H1 (cell line): ENCODE results near the gene RAB9B. TPM values are rescaled to one million over a fixed set of nuclear protein-coding genes. Genes with fewer than 3 reads are reported as not detected.

ENCODE experiments used
- CHD7 ChIP-seq: fragments of 300-600 bp; sonication (generic); IDR thresholded peaks from 2 replicates; pipeline ENCODE4 v1.7.1; 2012; ENCODE audit warnings: low read length, moderate library complexity, mild to moderate bottlenecking, inconsistent platforms; ENCODE audit not compliant: insufficient replicate concordance
- CTCF ChIP-seq, 3 experiments: IDR thresholded peaks; 1 replicate in 2 of 3; 2 replicates in 1 of 3; pipeline versions ENCODE4 v1.5.1 to v1.6.1; 2011; ENCODE audit warnings: low read length in 3 of 3, mild to moderate bottlenecking in 3 of 3, inconsistent platforms in 2 of 3, low read depth in 1 of 3, moderate library complexity in 1 of 3; ENCODE audit not compliant: insufficient read depth in 1 of 3; ENCODE audit errors: control extremely low read depth in 1 of 3
- EP300 ChIP-seq, 2 experiments: IDR thresholded peaks; 1 replicate in 1 of 2; 2 replicates in 1 of 2; pipeline ENCODE4 v1.6.1; 2011 to 2012; ENCODE audit warnings: low read depth in 2 of 2, low read length in 2 of 2, mild to moderate bottlenecking in 2 of 2, borderline replicate concordance in 1 of 2, inconsistent platforms in 1 of 2, moderate library complexity in 1 of 2
- HDAC2 ChIP-seq, 2 experiments: fragments of 300-600 bp in 1 of 2; sonication (generic) in 1 of 2; IDR thresholded peaks; 2 replicates each; pipeline ENCODE4 v1.6.1; 2011 to 2012; ENCODE audit warnings: low read depth in 2 of 2, low read length in 2 of 2, mild to moderate bottlenecking in 2 of 2, moderate library complexity in 2 of 2, borderline replicate concordance in 1 of 2, inconsistent platforms in 1 of 2
- PHF8 ChIP-seq: fragments of 200-600 bp; sonication (generic); conservative IDR thresholded peaks from 2 replicates; pipeline ENCODE4 v1.7.1; 2012; ENCODE audit warnings: low read depth, mild to moderate bottlenecking, inconsistent platforms, low read length, moderate library complexity
- POLR2AphosphoS5 ChIP-seq: IDR thresholded peaks from 2 replicates; pipeline ENCODE4 v1.6.1; 2011; ENCODE audit warnings: low read depth, low read length
- SP4 ChIP-seq: IDR thresholded peaks from 2 replicates; pipeline ENCODE4 v1.6.1; 2012; ENCODE audit warnings: low read length, inconsistent platforms
- TAF1 ChIP-seq: IDR thresholded peaks from 2 replicates; pipeline ENCODE4 v1.6.1; 2011; ENCODE audit warnings: mild to moderate bottlenecking, low read depth, low read length
- polyA plus RNA-seq, 7 experiments: library from polyadenylated mRNA; depleted of rRNA in 3 of 7; stranded (reverse) in 5 of 7; unstranded in 2 of 7; fragments of >200 nt in 5 of 7; fragments of 200-250 nt in 2 of 7; gene quantifications; 1 replicate in 5 of 7; 2 replicates in 1 of 7; 4 replicates in 1 of 7; pipeline versions ENCODE4 v1.2.1 to v1.2.3, GENCODE V29; 2011 to 2013; ENCODE audit warnings: missing spikeins in 2 of 7, mixed read lengths in 2 of 7
- total RNA-seq: library from RNA; stranded (reverse); fragmentation: NEBNext Ultra II Directional; extraction: Animal tissue kit (Norgen Biotek cat#: 25700); gene quantifications from 2 replicates; pipeline ENCODE4 v1.2.1, GENCODE V29; 2021

Gene RAB9B
- total and polyA plus RNA-seq, 2 of the 8 experiments (the other 6 are each of a cell fraction or from before 2014, with no cell fraction given) = 0.26 to 0.56 TPM

DNA sequence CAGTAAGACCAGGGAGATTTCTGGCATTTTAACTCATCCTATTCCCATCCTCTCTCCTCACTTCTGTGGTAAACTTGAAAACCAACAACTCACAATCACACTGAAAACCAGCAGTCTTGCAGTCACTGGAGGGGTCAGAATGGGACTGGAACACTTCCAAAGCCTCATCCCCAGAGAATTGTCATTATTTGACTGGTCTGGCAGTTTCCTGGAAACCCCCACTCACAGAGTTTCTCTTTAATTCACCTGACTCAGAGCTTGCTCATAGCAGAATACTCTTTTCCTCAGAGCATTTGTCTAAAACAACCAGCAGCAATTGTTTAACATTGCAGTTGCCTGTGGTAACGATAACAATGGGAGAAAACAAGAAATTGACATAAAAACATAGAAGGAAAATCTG, 7.3 kb upstream of the RAB9B start (continued):
- no peak for TF ChIP-seq CHD7
- TF ChIP-seq HDAC2 (IDR thresholded peaks at IDR 0.05; ENCODE audit: borderline replicate concordance in 1 of 2, low read depth in 2 of 2, low read length in 2 of 2) = no peak
- TF ChIP-seq POLR2AphosphoS5 = no peak
- no peak for TF ChIP-seq EP300 (IDR thresholded peaks at IDR 0.05; ENCODE audit: borderline replicate concordance in 1 of 2, low read depth in 2 of 2, low read length in 2 of 2)
- TF ChIP-seq PHF8 = no peak
- TF ChIP-seq SP4 = no peak
- no peak for TF ChIP-seq TAF1
- TF ChIP-seq CTCF (IDR thresholded peaks at IDR 0.05; ENCODE audit: control extremely low read depth in 1 of 3, insufficient read depth in 1 of 3, low read depth in 1 of 3, low read length in 3 of 3) = no peak
